HG03159 (cell line): ENCODE data around the gene CFAP91.
"Not testable (repeated sequence)": the region's sequence is repeated elsewhere in the genome, so short reads cannot be mapped to it uniquely, and the experiment has no call there.

ENCODE experiments used
- ATAC-seq: cut with Tn5 transposase; IDR thresholded peaks from one replicate; pipeline ENCODE4 v1.9.1; 2021; ENCODE audit warnings: mild to moderate bottlenecking, moderate library complexity; ENCODE audit not compliant: unreplicated experiment

CFAP91 gene

GRCh38 chr3:119676771-119677640 lies 25.8 kb upstream of the CFAP91 start, which contains the start of gene COX17:
COX17 (minus strand) TSS chr3:119677406; CDS start chr3:119677310, 96 bp downstream.
- peak; percentile 89 for ATAC-seq

GRCh38 chr3:119677641-119677934 lies 25.2 kb upstream of the CFAP91 start:
- ATAC-seq: no peak

GRCh38 chr3:119678209-119678608 lies 24.6 kb upstream of the CFAP91 start:
- ATAC-seq: not testable (repeated sequence)

- ATAC-seq: no peak
These were observed 22.9 kb upstream of the CFAP91 start for GRCh38 chr3:119679874-119680273.

- no peak for ATAC-seq
These were observed 21.5 kb upstream of the CFAP91 start for GRCh38 chr3:119681279-119681678.

- no peak for ATAC-seq
These were observed 19.4 kb upstream of the CFAP91 start for GRCh38 chr3:119683421-119683820.

- no peak for ATAC-seq
These were observed 12.7 kb upstream of the CFAP91 start for GRCh38 chr3:119690043-119690656.

GRCh38 chr3:119695480-119695879 lies 7.3 kb upstream of the CFAP91 start:
- ATAC-seq: no peak

GRCh38 chr3:119697394-119697793 lies 5.4 kb upstream of the CFAP91 start:
- ATAC-seq: no peak

GRCh38 chr3:119700269-119700919 lies 2.4 kb upstream of the CFAP91 start:
- peak; percentile 26 for ATAC-seq

- peak; percentile 4 for ATAC-seq
These were observed 1.7 kb upstream of the CFAP91 start for GRCh38 chr3:119700920-119701734.

GRCh38 chr3:119703820-119704531 lies 1.2 kb downstream of the CFAP91 start:
- ATAC-seq: no peak

GRCh38 chr3:119715105-119715504 lies 12.3 kb downstream of the CFAP91 start:
- ATAC-seq: no peak

- ATAC-seq: no peak
These were observed 14.2 kb downstream of the CFAP91 start for GRCh38 chr3:119716998-119717397.

- ATAC-seq: no peak
These were observed 14.7 kb downstream of the CFAP91 start for GRCh38 chr3:119717520-119717919.

- no peak for ATAC-seq
These were observed 20.2 kb downstream of the CFAP91 start for GRCh38 chr3:119723022-119723421.

- ATAC-seq: no peak
These were observed 24.1 kb downstream of the CFAP91 start for GRCh38 chr3:119726909-119727308.

- no peak for ATAC-seq
These were observed 27.2 kb downstream of the CFAP91 start for GRCh38 chr3:119729996-119730395.

GRCh38 chr3:119731560-119732343 lies 28.9 kb downstream of the CFAP91 start:
- ATAC-seq: no peak

GRCh38 chr3:119733812-119734211 lies 31.0 kb downstream of the CFAP91 start:
- ATAC-seq: no peak
